Motor neuron (in vitro differentiated cells): ENCODE measurements around the gene ZNF385C. TPM values are rescaled to one million over a fixed set of nuclear protein-coding genes. Genes with fewer than 3 reads are reported as not detected.

Experiments used
- ATAC-seq, 8 experiments: fragments of 200-7000 bp; cut with Tn5 transposase; replicated peaks in 6 of 8; 2 replicates each; pipeline ENCODE4 v1.8.0; 2021; ENCODE audit warnings: mild to moderate bottlenecking in 8 of 8, moderate library complexity in 8 of 8
- H3K27ac ChIP-seq, 2 donors: fragments of 250-450 bp; sonication (Bioruptor Pico); 2 replicates each; pipeline ENCODE4 v1.9.0; 2021; ENCODE audit warnings: antibody characterized with exemption in 2 of 2, mild to moderate bottlenecking in 2 of 2, moderate library complexity in 1 of 2
- H3K4me1 ChIP-seq, 2 donors: fragments of 250-450 bp; sonication (Bioruptor Pico); replicated peaks in 1 of 2; 2 replicates each; pipeline ENCODE4 v1.6.1; 2021; ENCODE audit warnings: antibody characterized with exemption in 2 of 2, mild to moderate bottlenecking in 2 of 2, moderate library complexity in 1 of 2
- H3K4me3 ChIP-seq, 5 donors: fragments of 250-450 bp; sonication (Bioruptor Pico); 2 replicates each; pipeline ENCODE4 v1.9.0; 2021; ENCODE audit warnings: antibody characterized with exemption in 5 of 5, mild to moderate bottlenecking in 5 of 5, moderate library complexity in 4 of 5
- WGBS, 10 experiments: fragments of 450-650 bp; shearing (Covaris generic); methylation state at CpG; one replicate each; pipeline ENCODE4 v1.0.0; 2022; 5-methylcytosine and 5-hydroxymethylcytosine counted together
- in situ Hi-C, 9 experiments: fragments of 400-800 bp; cut with MboI; loops; one replicate each; pipeline ENCODE4 v1.15.0; 2021; ENCODE audit warnings: low sequenced_read_pairs in 9 of 9, low pct_unique_long_range_greater_than_20kb in 2 of 9; ENCODE audit not compliant: unreplicated experiment in 9 of 9
- total RNA-seq, 8 experiments: library from RNA; unstranded; fragments of 300-600 nt; gene quantifications; 2 replicates each; pipeline versions ENCODE4 v1.2.3 to v1.2.4, GENCODE V29; 2022

The ZNF385C gene
- total RNA-seq, 8 experiments from 2014 or later = 0.51 to 4.2 (median 1.9) TPM

- Histone ChIP-seq H3K4me1 (peaks cover 11 to 19% of the 10 kb centered on the region in 2 donors), H3K27ac (peak overlapping the region in 1 of 2 donors; percentile 87), H3K4me3 (peak overlapping the region; percentile 71 to 94 (median 77))
- ATAC-seq = peak in 2 of 8 experiments; percentile 0 to 3
- WGBS, 10 experiments = 0 to 100% (median 40%) methylated on average over 1 to 3 of the region's 7 CpGs; no CpG with 5 or more reads in 5 of the 10 experiments
- in situ Hi-C loops = loop anchor here in 3 of 9 experiments (25.0 kb wide), 2 partner anchors 158 to 383 kb away; partner anchors contain the start of genes HAP1 (in 2 of the 3) and CNP (in 1 of the 3)
Measured at GRCh38 chr17:42120161-42120769, 22.0 kb upstream of the ZNF385C start.

DNA sequence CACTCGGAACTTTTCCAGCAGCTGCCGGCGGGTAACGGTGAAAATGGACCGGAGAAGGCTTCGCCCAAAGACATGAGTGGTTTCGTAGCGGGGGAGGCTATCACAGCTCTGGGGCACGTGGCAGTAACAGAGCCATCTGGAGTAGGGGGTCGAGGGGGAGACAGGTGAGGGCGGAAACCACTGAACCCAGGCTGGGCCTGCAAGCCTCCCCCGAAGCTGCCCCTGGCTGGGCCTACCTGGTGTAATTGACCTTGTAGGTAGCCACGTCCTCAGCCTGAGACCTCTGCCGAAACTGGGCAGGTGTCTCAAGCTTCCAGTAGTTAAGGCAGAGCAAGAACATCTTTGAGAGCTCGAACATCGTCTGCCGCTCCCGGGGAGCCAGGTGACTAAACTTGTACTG is 21.0 kb upstream of the ZNF385C start:
- no peak overlapping the region for H3K4me3 ChIP-seq
- in situ Hi-C loops = loop anchor here in 5 of 9 experiments (10.0 to 25.0 kb wide), 3 partner anchors 94 to 382 kb away; partner anchors contain the start of genes HAP1 (in 2 of the 5), NKIRAS2 (in 2 of the 5) and CNP (in 1 of the 5)

GRCh38 chr17:42118545-42118944 is 20.3 kb upstream of the ZNF385C start:
- H3K4me3 ChIP-seq = no peak overlapping the region
- peaks cover 11 to 19% of the 10 kb centered on the region in 2 donors for H3K4me1 ChIP-seq
- no peak overlapping the region for H3K27ac ChIP-seq
- WGBS, 10 experiments = 83 to 100% (median 100%) methylated on average over 1 of the region's 2 CpGs; no CpG with 5 or more reads in 6 of the 10 experiments
- no peak for ATAC-seq
- in situ Hi-C loops = loop anchor here in 5 of 9 experiments (10.0 to 25.0 kb wide), 3 partner anchors 94 to 381 kb away; partner anchors contain the start of genes HAP1 (in 2 of the 5), NKIRAS2 (in 2 of the 5) and CNP (in 1 of the 5)

More for the DNA sequence above, 21.0 kb upstream of the ZNF385C start:
- 55 to 100% (median 96%) methylated on average over 2 to 13 of the region's 18 CpGs; no CpG with 5 or more reads in 3 of the 10 experiments for WGBS, 10 experiments
- ATAC-seq = no peak
- Histone ChIP-seq H3K4me1 (peaks cover 11 to 19% of the 10 kb centered on the region in 2 donors), H3K27ac (no peak overlapping the region)

- Histone ChIP-seq H3K4me1 (peaks cover 11 to 19% of the 10 kb centered on the region in 2 donors), H3K27ac (no peak overlapping the region), H3K4me3 (no peak overlapping the region)
- 80% methylated on average over 1 of the region's 4 CpGs; no CpG with 5 or more reads in 9 of the 10 experiments for WGBS, 10 experiments
- ATAC-seq = no peak
- in situ Hi-C loops = loop anchor here in 5 of 9 experiments (10.0 to 25.0 kb wide), 3 partner anchors 93 to 381 kb away; partner anchors contain the start of genes HAP1 (in 2 of the 5), NKIRAS2 (in 2 of the 5) and CNP (in 1 of the 5)
Measured at GRCh38 chr17:42118126-42118510, 19.8 kb upstream of the ZNF385C start.

DNA sequence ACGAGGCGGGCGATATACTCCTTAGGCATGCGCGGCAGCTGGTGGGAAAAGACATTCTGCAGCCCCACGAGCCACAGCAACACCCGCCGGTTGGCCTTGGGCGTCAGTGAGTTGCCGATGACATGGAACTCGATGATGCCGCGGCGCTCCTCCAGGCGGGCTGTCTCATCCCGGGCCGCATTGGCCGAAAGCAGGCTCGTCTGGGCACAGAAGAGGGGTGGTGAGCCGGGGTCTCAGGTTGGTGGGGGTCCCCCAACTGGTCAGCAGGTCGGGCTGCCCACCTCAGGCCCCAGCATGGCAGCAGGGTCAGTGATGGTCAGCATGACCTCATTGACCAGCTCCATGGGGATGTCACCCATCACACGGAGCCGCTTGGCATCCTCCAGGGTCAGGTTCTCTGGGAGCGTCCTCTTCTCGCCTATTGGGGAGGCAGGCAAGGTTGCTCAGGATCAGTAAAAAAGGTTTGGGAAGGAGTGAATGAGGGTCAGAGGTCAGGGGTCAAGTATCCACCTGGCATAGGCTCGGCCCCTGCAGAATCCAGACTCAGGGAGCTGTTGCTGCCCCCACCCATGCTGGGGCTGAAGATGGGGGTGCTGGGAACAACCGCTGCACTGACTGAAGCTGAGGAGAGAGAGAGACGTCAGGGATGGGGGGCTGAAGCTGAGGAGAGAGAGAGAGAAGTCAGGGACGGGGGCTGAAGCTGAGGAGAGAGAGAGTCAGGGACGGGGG is 19.3 kb upstream of the ZNF385C start:
- Histone ChIP-seq H3K4me1 (peaks cover 11 to 16% of the 10 kb centered on the region in 2 donors), H3K4me3 (no peak overlapping the region), H3K27ac (no peak overlapping the region)
- 76 to 100% (median 92%) methylated on average over 3 to 5 of the region's 30 CpGs; no CpG with 5 or more reads in 7 of the 10 experiments for WGBS, 10 experiments
- no peak for ATAC-seq
- in situ Hi-C loops = loop anchor here in 5 of 9 experiments (10.0 to 25.0 kb wide), 3 partner anchors 93 to 380 kb away; partner anchors contain the start of genes HAP1 (in 2 of the 5), NKIRAS2 (in 2 of the 5) and CNP (in 1 of the 5)

DNA sequence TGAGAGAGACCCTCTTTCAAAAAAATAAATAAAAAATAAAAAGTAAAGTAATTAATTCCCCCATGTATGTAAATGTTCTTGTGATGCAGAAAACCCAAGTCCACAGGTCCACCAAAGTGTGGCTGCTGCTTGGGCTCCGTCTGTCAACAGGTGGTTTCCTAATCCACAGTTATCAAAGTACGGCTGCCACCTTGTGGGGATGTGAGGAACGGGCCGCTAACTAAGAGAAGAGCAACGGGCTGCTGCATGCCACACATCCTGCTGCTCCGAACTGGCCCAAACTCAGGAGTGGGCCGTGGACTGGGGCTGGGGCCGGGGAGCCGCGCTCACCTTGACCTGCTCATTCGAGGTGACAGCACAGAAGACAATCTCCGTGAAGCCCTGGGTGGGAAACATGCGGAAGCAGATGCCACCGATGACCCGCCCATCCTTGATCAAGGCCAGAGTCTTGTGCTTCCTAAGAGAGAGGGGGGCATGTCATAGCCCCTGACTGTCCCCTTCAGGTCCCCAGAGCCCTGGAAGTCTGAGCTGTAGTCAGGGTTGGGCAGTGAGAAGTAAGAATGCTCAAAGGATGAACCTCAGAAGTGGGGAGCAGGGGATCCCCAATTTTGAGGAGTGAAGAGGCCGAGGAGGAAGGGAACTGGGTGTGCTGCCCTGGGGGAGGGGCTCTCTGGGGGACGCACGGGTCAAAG is 18.6 kb upstream of the ZNF385C start:
- ATAC-seq = peak in 6 of 8 experiments; percentile 4 to 24 (median 13)
- Histone ChIP-seq H3K4me1 (peaks cover 11 to 12% of the 10 kb centered on the region in 2 donors), H3K4me3 (no peak overlapping the region), H3K27ac (no peak overlapping the region)
- 8 to 55% (median 30%) methylated on average over 2 to 5 of the region's 18 CpGs; no CpG with 5 or more reads in 4 of the 10 experiments for WGBS, 10 experiments
- in situ Hi-C loops = loop anchor here in 5 of 9 experiments (10.0 to 25.0 kb wide), 3 partner anchors 92 to 380 kb away; partner anchors contain the start of genes HAP1 (in 2 of the 5), NKIRAS2 (in 2 of the 5) and CNP (in 1 of the 5)

DNA sequence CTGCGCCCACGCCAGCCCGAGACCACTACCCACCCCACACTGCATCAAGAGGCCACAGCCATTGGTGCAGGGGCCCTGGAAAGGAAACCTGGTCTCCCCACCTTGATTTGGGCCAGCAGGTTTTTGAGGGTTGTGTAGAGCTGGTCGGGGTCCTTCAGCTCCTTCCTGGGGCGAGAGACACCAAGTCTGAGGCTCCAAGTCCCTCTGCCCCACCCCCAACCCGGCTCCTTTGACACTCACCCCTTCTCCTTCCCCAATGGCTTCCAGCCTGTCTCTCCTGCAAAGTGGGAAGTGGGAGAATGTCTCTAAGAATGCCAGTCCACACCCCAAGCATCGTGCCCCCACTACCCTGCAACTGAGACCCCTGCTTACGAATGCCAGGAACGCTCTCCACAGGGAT is 15.8 kb upstream of the ZNF385C start:
- WGBS, 10 experiments = 80 to 93% (median 90%) methylated on average over 2 to 5 of the region's 9 CpGs; no CpG with 5 or more reads in 7 of the 10 experiments
- in situ Hi-C loops = loop anchor here in 5 of 9 experiments (10.0 to 25.0 kb wide), 3 partner anchors 89 to 377 kb away; partner anchors contain the start of genes HAP1 (in 2 of the 5), NKIRAS2 (in 2 of the 5) and CNP (in 1 of the 5)
- H3K27ac ChIP-seq = no peak overlapping the region
- H3K4me1 ChIP-seq = no peaks in the 10 kb centered on the region
- no peak for ATAC-seq
- no peak overlapping the region for H3K4me3 ChIP-seq

DNA sequence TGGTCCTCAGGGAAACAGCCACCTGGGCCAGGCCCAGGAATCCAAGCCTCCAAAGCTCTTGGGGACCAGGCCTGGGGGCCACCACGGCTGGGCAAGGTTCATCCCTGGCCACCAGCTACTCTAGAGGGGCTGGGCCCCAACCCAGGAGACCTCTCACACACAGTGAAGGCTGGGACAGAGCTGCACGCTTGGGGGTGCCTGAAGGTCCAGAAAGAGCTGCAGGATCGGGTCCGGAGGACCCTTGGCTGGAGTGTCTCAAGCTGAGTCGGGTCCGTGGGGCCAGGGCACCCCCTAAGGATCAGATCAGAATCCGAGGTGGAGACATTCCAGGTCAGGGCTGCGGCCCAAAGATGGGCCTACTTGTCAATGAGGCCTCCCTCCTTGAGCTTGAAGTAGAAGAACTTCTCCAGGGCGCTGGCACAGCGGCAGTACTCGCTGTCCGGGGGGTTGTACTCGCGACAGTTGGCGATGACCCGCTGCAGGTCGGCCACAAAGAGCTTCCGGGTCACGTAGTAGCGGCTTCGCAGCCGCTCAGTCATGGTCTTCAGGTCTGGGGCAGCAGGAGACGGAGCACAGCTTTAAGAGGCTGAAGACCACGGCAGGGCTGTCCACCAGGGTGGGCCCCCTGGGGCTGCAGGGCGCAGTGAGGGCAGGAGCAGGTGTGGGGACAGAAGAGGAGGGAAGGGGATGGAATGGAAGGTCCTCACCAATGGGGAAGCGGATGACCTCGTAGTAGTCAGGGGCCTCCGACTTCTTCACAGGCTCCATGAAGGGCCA is 15.2 kb upstream of the ZNF385C start:
- 87 to 100% (median 97%) methylated on average over 1 to 6 of the region's 28 CpGs; no CpG with 5 or more reads in 4 of the 10 experiments for WGBS, 10 experiments
- Histone ChIP-seq H3K27ac (no peak overlapping the region), H3K4me1 (no peaks in the 10 kb centered on the region), H3K4me3 (no peak overlapping the region)
- in situ Hi-C loops = loop anchor here in 5 of 9 experiments (10.0 to 25.0 kb wide), 3 partner anchors 89 to 376 kb away; partner anchors contain the start of genes HAP1 (in 2 of the 5), NKIRAS2 (in 2 of the 5) and CNP (in 1 of the 5)
- ATAC-seq = no peak

- peak in 7 of 8 experiments; percentile 10 to 96 (median 31) for ATAC-seq
- in situ Hi-C loops = loop anchor here in 5 of 9 experiments (10.0 to 25.0 kb wide), 3 partner anchors 88 to 375 kb away; partner anchors contain the start of genes HAP1 (in 2 of the 5), NKIRAS2 (in 2 of the 5) and CNP (in 1 of the 5)
- Histone ChIP-seq H3K4me1 (no peaks in the 10 kb centered on the region), H3K27ac (no peak within 1 kb of the TSS), H3K4me3 (no peak within 1 kb of the TSS)
- 10 to 43% methylated on average over 2 of the region's 10 CpGs; no CpG with 5 or more reads in 8 of the 10 experiments for WGBS, 10 experiments
Measured at GRCh38 chr17:42112552-42113176, 14.4 kb upstream of the ZNF385C start, which contains the start of gene DHX58. Gene DHX58 (minus strand): TSS chr17:42112714. CDS start chr17:42111892, 822 bp downstream.

- ATAC-seq = peak in 3 of 8 experiments; percentile 59 to 65 (median 62)
- Histone ChIP-seq H3K27ac (no peak overlapping the region), H3K4me3 (no peak overlapping the region), H3K4me1 (no peaks in the 10 kb centered on the region)
- in situ Hi-C loops = loop anchor here in 5 of 9 experiments (10.0 to 25.0 kb wide), 3 partner anchors 87 to 375 kb away; partner anchors contain the start of genes HAP1 (in 2 of the 5), NKIRAS2 (in 2 of the 5) and CNP (in 1 of the 5)
- 0 to 90% (median 80%) methylated on average over 1 to 6 of the region's 12 CpGs; no CpG with 5 or more reads in 4 of the 10 experiments for WGBS, 10 experiments
Measured at GRCh38 chr17:42111871-42112551, 13.7 kb upstream of the ZNF385C start.
